ENCODE data around the gene ZMYND19.
"Not testable (repeated sequence)": the region's sequence is repeated elsewhere in the genome, so short reads cannot be mapped to it uniquely, and the experiment has no call there.

ZMYND19 gene

GRCh38 chr9:137590469-137591383 lies at the start of gene ZMYND19:
ZMYND19 (minus strand) TSS chr9:137590512; CDS start chr9:137590263, 249 bp downstream.
- peak in 55 of 58 donors; percentile 20 to 88 (median 74) for DNase-seq

GRCh38 chr9:137639303-137640051 lies 49.2 kb upstream of the ZMYND19 start:
- no peak for DNase-seq

- DNase-seq, result no peak
These were observed 48.4 kb upstream of the ZMYND19 start for GRCh38 chr9:137638680-137639079.

- DNase-seq, result no peak
These were observed 43.7 kb upstream of the ZMYND19 start for GRCh38 chr9:137634016-137634415.

GRCh38 chr9:137632230-137633161 lies 42.2 kb upstream of the ZMYND19 start:
- DNase-seq, result peak in 9 of 58 donors; percentile 8 to 39 (median 21)

- DNase-seq, result no peak
These were observed 41.3 kb upstream of the ZMYND19 start for GRCh38 chr9:137631345-137632229.

- DNase-seq, result no peak
These were observed 40.4 kb upstream of the ZMYND19 start for GRCh38 chr9:137630679-137631078.

- no peak for DNase-seq
These were observed 39.8 kb upstream of the ZMYND19 start for GRCh38 chr9:137630126-137630525.

- DNase-seq, result not testable (repeated sequence)
These were observed 37.1 kb upstream of the ZMYND19 start for GRCh38 chr9:137627406-137627805.

- DNase-seq, result no peak
These were observed 36.2 kb upstream of the ZMYND19 start for GRCh38 chr9:137626464-137626863.

- not testable (repeated sequence) for DNase-seq
These were observed 31.9 kb upstream of the ZMYND19 start for GRCh38 chr9:137622211-137622610.

GRCh38 chr9:137621131-137621757 lies 30.9 kb upstream of the ZMYND19 start:
- no peak for DNase-seq

GRCh38 chr9:137620581-137620980 lies 30.3 kb upstream of the ZMYND19 start:
- DNase-seq, result no peak

- no peak for DNase-seq
These were observed 29.7 kb upstream of the ZMYND19 start for GRCh38 chr9:137620048-137620405.

GRCh38 chr9:137619240-137620047 lies 29.1 kb upstream of the ZMYND19 start:
- DNase-seq, result peak in 1 of 58 donors; percentile 19

GRCh38 chr9:137618105-137619067 lies 28.1 kb upstream of the ZMYND19 start, which contains the start of gene EHMT1:
EHMT1 (plus strand) TSS chr9:137619005; CDS start chr9:137619029, 24 bp downstream.
- DNase-seq, result peak in 57 of 58 donors; percentile 21 to 91 (median 81)

GRCh38 chr9:137615387-137615871 lies 25.1 kb upstream of the ZMYND19 start:
- DNase-seq, result no peak
